HFF-Myc (cell line): ENCODE data around the gene VAX1.
A peak's percentile ranks its signal among the peaks of the same experiment; 100 is the strongest.

Source experiments
- DNase-seq: peaks from one replicate; pipeline ENCODE4 v3.0.0-alpha.2; 2011; ENCODE audit warnings: low read depth; ENCODE audit errors: extremely low read depth
- H3K4me3 ChIP-seq: replicated peaks from 2 replicates; pipeline ENCODE4 v1.5.1; 2011; ENCODE audit warnings: low read depth, mild to moderate bottlenecking, control low read depth, low read length
- TF ChIP-seq, protein P1 (sequence below): IDR thresholded peaks from 2 replicates; pipeline ENCODE4 v1.5.1; 2012; ENCODE audit warnings: mild to moderate bottlenecking, low read depth, low read length, control low read depth; ENCODE audit errors: missing control alignments

VAX1 gene

DNA sequence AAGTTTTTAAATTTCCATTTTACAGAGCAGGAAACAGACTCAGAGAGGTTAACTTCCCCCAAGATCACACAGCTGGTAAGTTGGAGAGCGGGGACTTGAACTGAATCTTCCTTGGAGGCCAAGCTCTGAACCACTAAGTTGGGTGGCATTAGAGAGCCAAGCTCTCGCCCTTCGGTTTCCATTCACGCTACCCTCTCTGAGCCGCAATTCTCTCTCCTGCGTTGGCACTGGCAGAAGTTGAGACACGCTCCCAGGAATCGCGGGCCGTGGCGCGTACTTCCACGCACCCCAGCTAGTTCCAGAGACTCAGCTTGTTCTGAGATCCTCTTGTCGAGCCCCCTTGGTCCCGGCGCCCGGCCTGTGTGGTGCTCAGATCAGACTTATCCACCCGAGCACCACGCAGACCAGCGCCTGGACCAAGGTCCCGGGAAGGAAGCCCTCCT lies 29.3 kb upstream of the VAX1 start:
- TF ChIP-seq, protein P1, sequence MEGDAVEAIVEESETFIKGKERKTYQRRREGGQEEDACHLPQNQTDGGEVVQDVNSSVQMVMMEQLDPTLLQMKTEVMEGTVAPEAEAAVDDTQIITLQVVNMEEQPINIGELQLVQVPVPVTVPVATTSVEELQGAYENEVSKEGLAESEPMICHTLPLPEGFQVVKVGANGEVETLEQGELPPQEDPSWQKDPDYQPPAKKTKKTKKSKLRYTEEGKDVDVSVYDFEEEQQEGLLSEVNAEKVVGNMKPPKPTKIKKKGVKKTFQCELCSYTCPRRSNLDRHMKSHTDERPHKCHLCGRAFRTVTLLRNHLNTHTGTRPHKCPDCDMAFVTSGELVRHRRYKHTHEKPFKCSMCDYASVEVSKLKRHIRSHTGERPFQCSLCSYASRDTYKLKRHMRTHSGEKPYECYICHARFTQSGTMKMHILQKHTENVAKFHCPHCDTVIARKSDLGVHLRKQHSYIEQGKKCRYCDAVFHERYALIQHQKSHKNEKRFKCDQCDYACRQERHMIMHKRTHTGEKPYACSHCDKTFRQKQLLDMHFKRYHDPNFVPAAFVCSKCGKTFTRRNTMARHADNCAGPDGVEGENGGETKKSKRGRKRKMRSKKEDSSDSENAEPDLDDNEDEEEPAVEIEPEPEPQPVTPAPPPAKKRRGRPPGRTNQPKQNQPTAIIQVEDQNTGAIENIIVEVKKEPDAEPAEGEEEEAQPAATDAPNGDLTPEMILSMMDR, result no peak
- H3K4me3 ChIP-seq, result no peak overlapping the region
- no peak for DNase-seq

DNA sequence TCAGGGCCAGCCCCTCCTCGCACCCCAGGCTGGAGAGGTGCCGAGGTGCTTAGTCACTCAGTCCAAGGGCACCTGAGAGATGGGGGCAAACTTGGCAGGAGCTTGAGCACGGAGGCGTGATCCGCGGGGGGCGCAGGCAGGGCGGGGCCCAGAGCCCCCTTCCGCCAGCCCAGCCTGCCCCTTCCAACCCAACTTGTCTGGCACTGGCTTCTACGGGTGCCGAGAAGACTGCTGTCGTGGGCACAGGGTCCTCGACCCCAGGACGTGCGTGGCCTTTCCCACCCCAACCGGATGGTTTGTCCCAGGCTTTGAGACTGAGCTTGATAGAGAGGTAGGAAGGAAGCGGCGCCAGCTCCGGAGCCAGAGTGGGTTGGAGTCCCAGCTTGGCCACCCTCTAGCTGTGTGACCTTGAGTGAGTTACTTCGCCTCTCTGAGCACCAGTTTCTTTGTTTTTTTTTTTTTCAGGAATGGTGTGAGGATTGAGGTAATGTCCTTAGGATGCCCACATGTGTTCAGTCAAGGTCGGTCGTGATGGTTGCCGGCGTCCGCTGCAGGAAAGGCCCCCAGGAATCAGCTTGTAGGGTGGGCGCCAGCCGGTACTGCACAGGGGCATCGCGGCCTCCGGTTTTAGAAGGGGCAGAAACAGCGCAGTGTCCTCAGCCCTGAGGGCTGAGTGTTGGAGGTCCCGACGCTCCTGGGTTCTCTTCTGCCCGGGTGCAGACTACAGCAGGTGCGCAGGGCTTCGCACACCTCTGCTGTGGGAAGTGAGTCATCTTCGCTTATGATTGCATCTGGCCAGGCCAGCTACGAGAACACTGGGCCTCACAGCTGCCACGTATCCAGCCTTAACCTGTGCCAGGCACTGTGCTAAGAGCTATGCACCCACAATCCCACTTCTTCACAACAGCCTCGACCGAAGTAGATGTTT lies 28.6 kb upstream of the VAX1 start:
- H3K4me3 ChIP-seq, result no peak overlapping the region
- TF ChIP-seq, protein P1, result no peak
- no peak for DNase-seq

DNA sequence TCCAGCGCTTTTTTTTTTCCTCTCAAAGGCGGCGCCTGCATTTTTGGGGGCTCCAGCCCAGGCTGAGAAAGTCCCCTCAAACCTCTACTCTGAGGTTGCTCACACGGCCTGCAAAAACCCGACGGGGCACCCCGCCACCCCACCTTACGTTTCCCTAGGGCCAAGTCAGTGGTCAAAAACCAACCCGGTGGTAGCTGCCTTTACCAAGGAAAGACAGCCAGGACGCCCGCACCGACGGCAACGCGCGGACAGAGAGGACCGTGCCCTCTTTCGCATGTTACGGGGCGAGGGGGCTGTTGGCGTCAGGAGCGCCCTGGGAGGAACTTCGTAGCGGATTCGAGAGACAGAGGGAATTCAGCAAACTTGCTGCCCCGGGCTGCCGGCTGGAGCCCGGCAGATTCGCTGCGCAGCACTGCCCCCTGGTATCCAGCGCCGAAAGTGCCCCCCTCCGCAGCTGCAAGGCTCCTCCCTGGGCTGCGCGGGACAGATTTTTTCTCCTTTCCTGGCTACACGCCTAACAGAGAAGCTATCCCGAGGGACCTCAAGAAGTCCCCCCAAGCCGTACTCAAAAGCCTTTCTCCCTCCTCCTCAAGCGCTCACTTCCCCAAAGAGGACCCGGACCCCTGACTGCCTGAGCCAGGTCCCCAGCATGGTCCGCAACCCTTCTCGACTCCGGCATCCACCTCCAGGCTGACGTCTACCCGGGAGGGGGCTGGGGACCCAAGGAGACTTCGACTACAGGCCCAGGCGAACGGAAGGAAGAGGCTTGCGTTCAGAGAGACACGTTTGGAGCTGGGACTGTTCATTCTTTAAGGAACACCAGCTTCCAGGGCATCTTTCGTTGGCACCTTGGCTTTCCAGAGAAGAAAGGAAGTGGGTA lies 27.7 kb upstream of the VAX1 start:
- TF ChIP-seq, protein P1, result peak; percentile 68
- H3K4me3 ChIP-seq, result no peak overlapping the region
- DNase-seq, result no peak

DNA sequence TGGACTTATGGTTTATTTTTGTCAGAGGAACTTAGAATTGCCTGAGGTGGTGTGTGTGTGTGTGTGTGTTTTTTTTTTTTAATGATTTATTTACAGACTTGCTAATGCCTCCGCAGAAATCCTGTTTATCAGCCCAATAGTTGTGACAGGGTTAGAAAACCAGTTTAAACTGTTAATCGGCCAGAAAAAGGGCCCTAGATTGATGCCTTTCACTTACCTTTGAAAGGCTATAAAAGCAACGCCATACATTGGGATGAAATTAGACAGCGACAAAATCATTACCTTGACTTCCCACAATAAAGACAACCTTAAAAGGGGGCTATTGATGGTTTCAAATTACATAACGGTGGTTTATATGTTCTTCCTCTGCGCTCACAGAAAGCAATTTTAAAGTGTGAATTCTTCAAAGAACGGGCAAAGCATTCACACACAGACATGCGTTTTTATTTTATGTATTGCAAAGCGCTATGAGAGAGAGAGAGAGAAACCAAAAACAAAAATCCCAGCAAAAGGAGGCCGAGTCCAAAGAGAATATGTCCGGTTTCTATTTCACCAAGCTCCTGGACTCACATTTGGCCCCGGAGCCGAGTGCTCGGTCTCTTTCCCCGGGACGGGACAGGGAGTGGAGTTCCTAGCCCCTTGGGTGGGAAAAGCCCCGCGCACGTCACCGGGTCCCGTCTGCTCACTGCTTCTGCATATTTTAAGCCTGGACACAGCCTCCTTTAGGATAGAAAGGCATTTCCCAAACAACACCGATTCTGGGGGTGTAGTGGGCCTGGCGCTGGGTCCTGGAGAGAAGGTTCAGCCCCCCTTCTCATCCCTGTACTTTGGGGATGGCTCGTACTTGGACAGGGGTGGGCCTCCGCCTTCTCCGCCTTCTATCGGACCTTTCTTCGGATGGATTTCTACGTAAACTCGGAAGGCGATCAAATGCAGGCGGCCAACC lies 26.8 kb upstream of the VAX1 start:
- no peak for DNase-seq
- no peak overlapping the region for H3K4me3 ChIP-seq
- TF ChIP-seq, protein P1, result no peak

DNA sequence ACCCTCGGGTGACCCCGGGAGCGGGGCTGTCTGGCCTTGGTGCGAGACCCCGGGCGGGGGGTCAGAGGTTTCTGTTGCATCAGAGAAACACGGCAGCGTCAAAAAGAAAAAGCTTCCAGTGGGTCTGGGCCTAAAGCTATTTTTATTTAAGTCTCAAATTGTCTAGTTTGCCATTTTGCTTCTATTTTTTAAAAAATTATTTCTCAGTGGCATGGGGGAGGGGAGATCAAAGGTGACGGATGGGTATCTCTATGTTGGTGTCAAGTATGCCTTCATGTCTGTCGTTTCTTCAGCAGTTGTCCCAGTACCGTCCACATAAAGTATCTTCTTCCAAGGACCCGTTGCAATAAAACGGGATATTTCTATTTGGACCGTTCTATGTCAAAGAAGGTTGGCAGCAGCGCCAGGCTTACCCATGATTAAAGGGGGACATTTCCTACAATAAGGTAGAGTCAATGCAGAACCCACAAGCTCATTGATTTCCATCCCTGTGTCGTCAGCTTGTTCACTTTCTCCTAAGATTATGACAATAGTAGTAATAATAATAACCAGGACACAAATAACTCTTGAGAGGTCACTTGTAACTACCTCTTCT lies 26.0 kb upstream of the VAX1 start:
- no peak overlapping the region for H3K4me3 ChIP-seq
- no peak for DNase-seq
- TF ChIP-seq, protein P1, result no peak
